Right lobe of liver (tissue), 4 donors: ENCODE data around the gene SULF2.

Experiments
- CTCF ChIP-seq, 4 donors: fragments of 200-600 bp in 3 of 4; fragments of 450-650 bp in 1 of 4; IDR thresholded peaks; one replicate each; pipeline versions ENCODE4 v1.5.1 to v1.8.0; 2016 to 2022; ENCODE audit warnings: antibody characterized with exemption in 4 of 4, mild to moderate bottlenecking in 2 of 4
- POLR2A ChIP-seq: fragments of 450-650 bp; IDR thresholded peaks from one replicate; pipeline ENCODE4 v1.6.1; 2017; ENCODE audit warnings: antibody characterized with exemption, mild to moderate bottlenecking
- donor health status: DM: no; HTN: no; CAD: no.
- donor health status: DM: no; HTN: no; CAD: no.
- donor health status: DM: no; HTN: yes; CAD: no.

GRCh38 chr20:47818466-47818865 lies 33.2 kb upstream of the SULF2 start:
- TF ChIP-seq POLR2A (no peak), CTCF (IDR thresholded peaks at IDR 0.05) (no peak)
